Myocyte (in vitro differentiated cells): ENCODE measurements around the gene TRIL. TPM values are rescaled to one million over a fixed set of nuclear protein-coding genes. Genes with fewer than 3 reads are reported as not detected.
A peak's percentile ranks its signal among the peaks of the same experiment; 100 is the strongest.

Source experiments
- DNase-seq: peaks from one replicate; pipeline ENCODE4 v3.0.0-alpha.2; 2012; ENCODE audit warnings: low read depth
- polyA plus RNA-seq: library from polyadenylated mRNA; unstranded; fragments of >200 nt; gene quantifications from one replicate; pipeline ENCODE4 v1.2.1, GENCODE V29; 2012; ENCODE audit warnings: missing spikeins
- total RNA-seq: library from RNA; depleted of rRNA; stranded (reverse); fragments of >200 nt; gene quantifications from 2 replicates; pipeline ENCODE4 v1.2.3, GENCODE V29; 2014

Gene TRIL
- 0.40 and 0.42 TPM in 2 replicates for total RNA-seq
- polyA plus RNA-seq, result 0.05 TPM

- DNase-seq, result peak; percentile 59
Measured at GRCh38 chr7:28958235-28958979, at the start of gene TRIL. Gene TRIL, minus strand, starts transcription at chr7:28958330. Its CDS starts 284 bp downstream, at chr7:28958046.

DNA sequence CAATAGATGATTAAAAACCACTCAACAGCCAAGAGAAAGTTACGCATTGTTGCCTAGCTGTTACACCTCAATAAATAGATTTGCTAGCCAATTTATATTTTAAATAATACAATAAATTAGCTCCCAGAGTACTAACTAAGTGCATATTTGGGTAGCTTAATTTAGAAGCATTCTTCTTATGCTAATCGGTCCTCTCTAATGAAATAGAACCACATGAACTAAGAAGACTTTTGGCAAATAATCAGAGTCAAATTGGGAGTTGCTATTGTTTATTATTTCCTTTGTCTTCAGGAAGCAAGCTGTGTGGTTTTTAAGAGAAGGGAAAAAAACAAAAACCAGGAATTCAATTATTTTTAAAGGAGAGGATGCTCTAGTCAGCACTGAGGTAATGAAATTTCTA is 49.0 kb upstream of the TRIL start:
- DNase-seq, result no peak

DNA sequence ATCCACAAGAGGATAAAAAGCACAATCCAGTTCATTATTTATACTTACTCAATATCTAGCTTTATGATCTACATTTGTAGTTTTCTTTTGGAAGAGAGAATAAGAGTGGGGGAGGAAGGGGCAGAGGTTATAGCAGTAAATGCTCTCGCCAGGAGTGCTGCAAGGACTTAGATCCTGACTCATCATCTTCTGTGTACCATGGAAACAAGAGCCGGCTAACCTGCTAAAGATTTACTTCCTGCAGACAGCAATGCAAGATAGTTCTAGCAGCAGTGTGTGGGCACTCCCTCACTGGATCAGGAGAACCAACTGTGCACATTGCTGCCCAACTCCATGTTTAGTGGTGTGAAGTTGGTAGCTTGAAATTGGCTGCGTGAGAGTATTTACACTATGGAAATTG is 47.7 kb upstream of the TRIL start:
- no peak for DNase-seq

DNA sequence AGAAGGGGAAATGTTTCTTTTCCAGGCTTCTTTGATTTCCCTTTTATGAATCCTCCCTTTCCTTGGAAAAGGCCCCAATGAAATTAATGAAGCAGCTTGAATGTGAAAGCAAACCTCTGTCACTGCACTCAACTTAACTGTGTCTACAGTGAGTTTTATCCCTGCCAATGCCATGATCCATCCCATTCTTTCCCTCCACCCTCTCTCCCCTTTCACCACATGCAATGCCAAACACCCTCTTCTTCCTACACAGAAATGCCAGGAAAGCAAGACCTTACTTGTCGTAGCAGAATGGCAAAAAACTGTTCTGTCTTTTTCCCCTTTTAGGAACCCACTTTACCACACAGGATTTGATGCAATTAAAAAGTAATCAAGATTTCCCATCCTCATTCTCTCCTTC is 47.3 kb upstream of the TRIL start:
- DNase-seq, result no peak

DNA sequence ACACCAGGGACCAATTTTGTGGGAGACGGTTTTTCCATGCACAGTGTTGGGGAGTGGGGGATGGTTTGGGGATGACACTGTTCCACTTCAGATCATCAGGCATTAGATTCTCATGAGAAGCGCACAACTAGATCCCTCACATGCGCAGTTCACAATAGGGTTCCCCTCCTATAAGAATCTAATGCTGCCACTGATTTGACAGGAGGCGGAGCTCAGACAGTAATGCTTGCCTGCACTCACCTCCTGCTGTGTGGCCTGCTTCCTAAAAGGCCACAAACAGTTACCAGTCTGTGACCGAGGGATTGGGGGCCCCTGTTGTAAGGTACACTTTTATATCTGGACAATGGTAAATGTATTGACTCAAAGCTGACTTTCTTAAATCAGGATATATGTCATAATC is 45.6 kb upstream of the TRIL start:
- DNase-seq, result no peak

DNA sequence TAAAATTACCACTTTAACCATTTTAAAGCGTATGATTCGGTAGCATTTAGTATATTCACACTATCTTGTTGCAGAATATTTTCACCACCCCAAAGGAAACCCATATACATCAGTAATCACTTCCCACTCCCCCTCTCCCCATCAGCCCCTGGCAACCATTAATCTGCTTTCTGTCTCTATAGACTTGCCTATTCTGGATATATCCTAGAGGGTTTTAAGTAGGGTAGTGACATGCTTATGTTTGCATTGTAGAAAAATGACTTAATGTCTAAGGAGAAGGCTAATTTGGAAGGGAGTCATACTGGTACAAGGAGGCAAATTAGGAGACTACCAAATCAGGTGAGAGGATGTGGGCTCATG is 42.6 kb upstream of the TRIL start:
- DNase-seq, result no peak

DNA sequence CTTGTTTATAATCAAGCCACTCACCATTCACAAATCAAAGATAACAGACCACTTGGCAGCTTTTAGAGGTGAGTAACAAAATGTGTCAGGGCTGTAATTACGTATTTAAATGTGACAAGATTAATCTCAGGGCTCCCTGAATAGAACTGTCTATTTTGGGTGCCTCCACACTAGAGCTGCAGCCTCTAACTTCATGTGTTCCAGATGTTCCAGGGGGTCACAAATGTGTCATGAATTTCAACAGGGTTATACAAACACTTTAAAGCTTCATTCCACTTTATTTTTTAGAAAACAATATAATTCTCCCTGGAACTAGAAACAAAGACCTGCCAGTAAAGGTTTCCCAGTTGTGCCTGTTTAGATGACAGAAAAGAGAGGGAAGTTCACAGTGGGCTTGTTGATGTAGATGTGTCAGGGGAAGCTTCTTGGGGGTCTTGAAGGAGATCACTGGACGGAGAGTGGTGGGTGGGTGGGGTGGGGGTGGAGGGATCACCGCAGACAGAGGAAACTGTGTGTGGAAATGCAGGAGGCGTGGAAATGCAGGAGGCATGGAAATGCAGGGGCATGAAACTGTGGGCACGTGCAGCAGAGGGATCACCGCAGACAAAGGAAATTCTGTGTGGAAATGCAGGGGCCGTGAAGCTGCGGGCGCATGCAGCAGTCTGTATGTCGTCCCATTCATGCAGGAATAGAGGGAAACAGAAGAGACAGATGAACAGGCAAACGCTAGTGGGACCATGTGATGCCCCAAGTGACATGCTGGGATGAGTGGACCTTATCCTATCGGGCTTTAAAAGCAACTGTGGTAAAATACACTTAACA is 42.0 kb upstream of the TRIL start:
- DNase-seq, result no peak

- DNase-seq, result no peak
Measured at GRCh38 chr7:28999427-28999826, 41.3 kb upstream of the TRIL start.

DNA sequence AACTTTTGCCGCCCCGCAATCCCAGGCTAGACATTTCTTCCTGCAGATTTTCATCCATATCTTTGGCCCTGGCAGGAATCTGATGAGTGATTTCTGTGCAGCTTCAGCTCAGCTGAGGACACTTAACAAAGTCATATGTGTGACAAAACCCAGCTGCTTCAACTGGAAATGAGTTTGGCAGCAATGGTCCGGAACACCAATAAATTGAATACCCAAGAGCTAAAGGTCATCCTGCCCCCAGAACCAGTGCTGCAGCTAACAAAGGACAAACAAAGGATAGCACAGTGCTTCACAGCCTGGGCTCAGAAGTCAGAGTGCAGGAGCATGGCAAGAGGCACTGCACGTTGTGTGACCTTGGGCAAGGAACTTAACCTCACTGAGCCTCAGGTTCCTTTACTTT is 40.0 kb upstream of the TRIL start:
- no peak for DNase-seq

DNA sequence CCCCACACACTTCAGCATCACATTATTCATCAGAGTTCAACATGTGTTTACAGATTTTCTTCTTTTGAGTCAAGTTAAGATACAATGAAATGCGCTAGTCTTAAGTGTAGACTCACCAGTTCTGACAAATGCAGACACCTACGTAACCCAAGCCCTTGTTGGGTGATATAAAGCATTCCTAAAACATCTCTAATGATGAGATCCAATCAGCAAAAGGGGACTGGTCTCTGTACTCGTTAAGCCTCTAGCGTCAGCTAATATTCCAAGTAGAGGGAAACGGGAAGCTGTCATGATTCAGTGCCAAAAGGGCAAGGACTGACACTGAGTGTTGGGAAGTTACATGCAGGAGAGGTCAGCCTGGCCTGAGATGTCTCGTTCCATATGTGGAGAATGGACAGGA is 38.7 kb upstream of the TRIL start:
- DNase-seq, result no peak

GRCh38 chr7:28993371-28993770 is 35.2 kb upstream of the TRIL start:
- no peak for DNase-seq

GRCh38 chr7:28992798-28993197 is 34.7 kb upstream of the TRIL start:
- no peak for DNase-seq

DNA sequence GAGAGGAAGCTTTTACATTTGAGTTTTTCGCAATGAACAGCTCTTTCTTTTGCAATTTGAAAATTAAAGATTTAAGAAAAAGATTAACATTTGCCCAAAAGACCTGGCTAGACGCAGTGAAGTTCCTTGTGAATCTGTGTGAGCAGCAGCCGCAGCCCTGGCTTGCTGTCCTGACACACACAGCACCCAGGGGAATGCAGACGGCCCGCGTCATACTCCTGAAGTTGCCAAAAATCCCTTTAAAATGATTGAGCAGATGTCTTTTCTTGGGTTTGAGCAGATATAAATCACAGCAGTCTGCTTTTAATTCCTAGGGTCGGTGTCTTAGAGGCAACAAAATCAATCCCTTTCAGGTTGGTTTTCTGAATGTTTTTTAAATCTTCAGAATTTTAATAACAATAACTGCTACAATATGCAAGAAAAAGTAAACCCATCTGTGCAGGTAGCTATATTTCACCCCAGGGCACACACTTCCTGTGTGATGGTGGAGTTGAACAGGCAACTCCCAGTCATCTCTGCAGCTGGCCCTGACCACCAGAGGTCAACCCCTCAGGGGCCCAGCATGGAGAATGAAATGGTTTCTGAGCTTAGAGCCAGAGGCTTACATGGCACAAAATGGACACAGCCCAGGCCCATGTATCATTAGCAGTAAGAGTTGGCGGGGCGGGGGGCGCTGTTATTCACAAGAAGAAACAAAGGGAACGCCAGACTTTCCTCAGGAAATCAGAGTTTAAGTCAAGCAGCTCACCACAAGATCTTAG is 32.2 kb upstream of the TRIL start:
- DNase-seq, result peak; percentile 19

DNA sequence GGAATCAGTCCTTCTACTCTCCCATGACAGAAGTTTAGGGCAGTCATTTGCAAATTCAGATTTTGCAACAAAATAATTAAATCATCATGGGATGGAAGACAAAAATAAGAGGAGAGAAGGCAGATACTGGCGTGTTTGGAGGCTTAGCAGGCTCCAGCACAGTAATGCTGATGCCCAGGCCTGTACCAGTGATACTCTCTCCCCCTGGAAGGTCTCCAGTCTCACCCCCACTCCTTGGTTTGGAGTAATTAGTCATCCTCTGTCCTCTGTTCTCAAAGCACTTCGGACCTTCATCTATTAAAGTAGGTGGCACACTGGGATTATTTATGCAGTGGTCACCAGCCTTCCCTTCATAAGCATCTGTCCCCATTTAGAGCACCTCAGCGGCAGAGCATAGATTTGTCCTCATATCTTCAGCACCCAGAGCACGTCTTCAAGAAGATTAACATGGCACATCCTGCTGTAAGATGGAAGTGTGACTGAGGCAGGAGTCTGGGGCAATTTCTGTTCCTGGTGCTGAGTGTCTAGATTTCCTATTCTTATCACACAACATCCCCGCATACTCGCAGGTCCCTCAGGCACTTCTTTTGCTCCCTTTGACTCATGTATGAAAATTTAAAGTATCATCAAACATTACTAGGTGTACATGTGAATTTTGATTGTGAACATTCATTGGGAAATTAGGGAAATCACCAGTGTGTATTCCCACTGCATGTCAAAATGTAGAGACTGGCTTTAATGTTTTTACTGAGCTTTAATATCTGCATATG is 31.3 kb upstream of the TRIL start:
- no peak for DNase-seq

- DNase-seq, result peak; percentile 91
Measured at GRCh38 chr7:28988810-28989209, 30.7 kb upstream of the TRIL start.

DNA sequence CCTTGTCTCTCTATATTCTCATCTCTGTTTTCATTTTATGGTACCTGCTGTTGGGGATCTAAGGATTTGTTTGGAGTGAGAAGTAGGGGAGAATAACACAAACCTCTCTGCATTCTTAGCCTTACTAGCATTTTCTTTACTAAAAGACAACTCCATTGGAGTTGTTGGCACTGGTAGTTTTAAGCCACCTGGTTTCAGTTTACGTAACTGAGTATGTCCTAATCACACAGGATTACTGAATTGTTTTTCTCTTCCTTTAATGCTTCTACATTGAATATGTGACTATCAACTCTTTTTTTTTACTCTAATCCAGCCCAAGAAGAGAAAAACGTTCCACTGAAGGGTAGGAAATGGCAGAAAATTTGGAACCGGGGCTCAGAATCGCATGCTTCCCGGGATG is 30.0 kb upstream of the TRIL start:
- no peak for DNase-seq

DNA sequence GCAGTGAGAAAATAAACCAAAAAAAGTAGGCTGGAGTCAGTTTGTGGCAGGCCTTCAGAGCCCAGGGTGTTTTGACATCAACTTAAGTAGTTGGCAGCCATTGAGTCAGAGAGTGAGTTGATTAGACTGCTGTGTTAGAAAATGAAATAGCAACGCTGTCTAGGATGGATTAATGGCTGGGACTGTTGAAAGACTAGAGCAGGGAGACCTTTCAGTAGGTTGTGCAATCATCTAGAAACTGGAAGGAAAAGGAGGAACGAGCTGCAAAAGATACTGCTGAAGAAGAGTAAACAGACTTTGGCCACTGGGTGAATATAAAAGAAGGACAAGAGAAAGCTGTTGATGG is 28.6 kb upstream of the TRIL start:
- DNase-seq, result peak; percentile 30

DNA sequence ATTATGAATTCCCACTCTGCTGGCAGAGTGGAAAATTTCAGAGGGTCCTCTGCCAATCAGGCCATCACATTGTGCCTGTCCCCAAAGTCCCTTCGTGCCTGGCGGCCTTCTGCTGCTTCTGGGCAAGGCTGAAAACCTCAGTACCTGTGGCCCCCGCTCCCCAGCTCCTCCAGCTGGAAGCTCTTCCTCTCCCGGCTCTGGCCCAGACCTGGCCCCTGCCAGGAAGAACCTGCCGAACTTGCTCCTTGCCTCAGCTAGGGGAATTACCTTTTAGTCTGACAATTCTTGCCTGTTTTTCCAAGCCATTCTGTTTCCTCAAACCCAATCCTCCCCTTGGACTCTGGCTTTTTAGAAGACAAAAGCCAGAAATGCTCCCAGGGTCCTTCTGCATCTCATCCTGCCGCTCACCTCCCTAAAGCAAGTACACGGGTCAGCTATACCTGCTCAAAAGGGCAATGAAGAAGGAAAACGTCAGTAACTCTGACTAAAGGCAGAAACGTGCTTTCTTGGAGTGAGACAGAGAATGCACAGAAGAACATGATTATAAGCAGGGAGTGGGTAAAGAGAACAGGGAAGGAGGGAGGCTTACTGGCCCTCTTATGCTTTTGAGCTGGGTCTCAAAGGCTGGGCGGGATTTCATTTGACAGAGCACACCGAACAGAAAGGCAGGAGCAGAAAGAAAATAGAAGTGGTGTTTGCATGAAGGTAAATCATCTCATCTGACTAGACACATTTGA is 28.1 kb upstream of the TRIL start:
- DNase-seq, result no peak

DNA sequence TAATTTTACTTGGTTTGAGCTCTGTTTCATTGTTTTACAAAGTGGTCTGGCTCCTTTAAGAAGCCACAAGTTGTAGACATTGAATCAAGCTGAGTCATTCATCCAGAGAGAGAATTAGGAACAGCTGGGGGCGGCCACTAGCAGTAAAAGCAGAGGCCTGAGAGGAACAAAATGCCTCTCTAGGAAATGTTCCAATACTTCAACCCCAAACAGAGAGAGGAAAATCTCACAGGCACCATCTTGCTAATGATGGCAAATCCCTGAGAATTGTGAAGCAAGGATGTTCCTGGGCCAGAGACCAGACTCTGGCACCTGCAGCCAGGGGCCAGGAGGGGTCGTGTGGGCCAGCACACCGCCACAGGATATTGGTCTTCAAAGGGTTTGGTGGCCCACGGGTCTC is 26.5 kb upstream of the TRIL start:
- peak; percentile 93 for DNase-seq

GRCh38 chr7:28984217-28984616 is 26.1 kb upstream of the TRIL start:
- DNase-seq, result no peak
